ENCODE results near the gene LRFN5.
"Not testable (repeated sequence)": the region's sequence is repeated elsewhere in the genome, so short reads cannot be mapped to it uniquely, and the experiment has no call there.

The LRFN5 gene

GRCh38 chr14:41901089-41901488 lies 294.4 kb downstream of the LRFN5 start:
- H3K9me2 ChIP-seq (replicated peaks; ENCODE audit: insufficient read depth, low read length): no peaks in the 10 kb centered on the region
- H3K4me2 ChIP-seq (ENCODE audit: low read depth, low read length): no peak overlapping the region
- H3K36me3 ChIP-seq (replicated peaks; ENCODE audit: insufficient read depth, low read length): no peaks in the 10 kb centered on the region
- H3K27me3 ChIP-seq (replicated peaks; ENCODE audit: insufficient read depth, low read length): no peaks in the 10 kb centered on the region
- H3K27ac ChIP-seq (ENCODE audit: low read length): no peak overlapping the region
- H3K4me3 ChIP-seq (ENCODE audit: low read length): no peak overlapping the region
- H3K4me1 ChIP-seq (ENCODE audit: low read length): no peaks in the 10 kb centered on the region
- H4K20me1 ChIP-seq (ENCODE audit: insufficient read depth, low read length): no peaks in the 10 kb centered on the region
- H3K79me2 ChIP-seq (ENCODE audit: low read length): no peaks in the 10 kb centered on the region
- no peak for DNase-seq
- H3K9me3 ChIP-seq (replicated peaks; ENCODE audit: insufficient read depth, low read length): no peaks in the 10 kb centered on the region; the same call in 1 of the 2 replicates
- TF ChIP-seq CTCF (IDR thresholded peaks at IDR 0.05; ENCODE audit: low read length): no peak
- TF ChIP-seq EZH2 (optimal IDR thresholded peaks at IDR 0.05; ENCODE audit: low read depth, low read length): no peak
- TF ChIP-seq EZH2phosphoT487 (IDR thresholded peaks at IDR 0.05; ENCODE audit: low read length): no peak
- no peaks in the 10 kb centered on the region for H3F3A ChIP-seq (ENCODE audit: insufficient read depth, low read length)
- no peak overlapping the region for H3K9ac ChIP-seq (ENCODE audit: low read length)
- no peak overlapping the region for H2AFZ ChIP-seq (ENCODE audit: low read length)

- Histone ChIP-seq H4K20me1 (ENCODE audit: insufficient read depth, low read length) (no peaks in the 10 kb centered on the region), H3K27ac (ENCODE audit: low read length) (no peak overlapping the region), H3F3A (ENCODE audit: insufficient read depth, low read length) (no peaks in the 10 kb centered on the region), H3K4me1 (ENCODE audit: low read length) (no peaks in the 10 kb centered on the region), H3K9me3 (replicated peaks; ENCODE audit: insufficient read depth, low read length) (no peaks in the 10 kb centered on the region; the same call in 1 of the 2 replicates), H3K27me3 (replicated peaks; ENCODE audit: insufficient read depth, low read length) (no peaks in the 10 kb centered on the region), H3K4me2 (ENCODE audit: low read depth, low read length) (no peak overlapping the region), H3K4me3 (ENCODE audit: low read length) (no peak overlapping the region), H3K36me3 (replicated peaks; ENCODE audit: insufficient read depth, low read length) (no peaks in the 10 kb centered on the region), H3K9me2 (replicated peaks; ENCODE audit: insufficient read depth, low read length) (no peaks in the 10 kb centered on the region), H3K9ac (ENCODE audit: low read length) (no peak overlapping the region), H3K79me2 (ENCODE audit: low read length) (no peaks in the 10 kb centered on the region), H2AFZ (ENCODE audit: low read length) (no peak overlapping the region)
- no peak for DNase-seq
- TF ChIP-seq CTCF (IDR thresholded peaks at IDR 0.05; ENCODE audit: low read length) (no peak), EZH2 (optimal IDR thresholded peaks at IDR 0.05; ENCODE audit: low read depth, low read length) (no peak), EZH2phosphoT487 (IDR thresholded peaks at IDR 0.05; ENCODE audit: low read length) (no peak)
Measured at GRCh38 chr14:41905394-41905964, 298.8 kb downstream of the LRFN5 start.

GRCh38 chr14:41911155-41911554 lies 304.5 kb downstream of the LRFN5 start:
- DNase-seq; H3K4me3 ChIP-seq (ENCODE audit: low read length): not testable (repeated sequence)

GRCh38 chr14:41913398-41913797 lies 306.7 kb downstream of the LRFN5 start:
- no peak overlapping the region for H3K27ac ChIP-seq (ENCODE audit: low read length)
- H3K9me2 ChIP-seq (replicated peaks; ENCODE audit: insufficient read depth, low read length): no peaks in the 10 kb centered on the region
- no peaks in the 10 kb centered on the region for H3K4me1 ChIP-seq (ENCODE audit: low read length)
- TF ChIP-seq EZH2 (optimal IDR thresholded peaks at IDR 0.05; ENCODE audit: low read depth, low read length) (no peak), CTCF (IDR thresholded peaks at IDR 0.05; ENCODE audit: low read length) (no peak), EZH2phosphoT487 (IDR thresholded peaks at IDR 0.05; ENCODE audit: low read length) (no peak)
- DNase-seq: no peak
- H3K27me3 ChIP-seq (replicated peaks; ENCODE audit: insufficient read depth, low read length): no peaks in the 10 kb centered on the region
- H3K4me3 ChIP-seq (ENCODE audit: low read length): no peak overlapping the region
- no peak overlapping the region for H3K4me2 ChIP-seq (ENCODE audit: low read depth, low read length)
- H4K20me1 ChIP-seq (ENCODE audit: insufficient read depth, low read length): no peaks in the 10 kb centered on the region
- no peaks in the 10 kb centered on the region for H3K79me2 ChIP-seq (ENCODE audit: low read length)
- no peak overlapping the region for H3K9ac ChIP-seq (ENCODE audit: low read length)
- H3K36me3 ChIP-seq (replicated peaks; ENCODE audit: insufficient read depth, low read length): no peaks in the 10 kb centered on the region
- no peaks in the 10 kb centered on the region for H3F3A ChIP-seq (ENCODE audit: insufficient read depth, low read length)
- no peaks in the 10 kb centered on the region for H3K9me3 ChIP-seq (replicated peaks; ENCODE audit: insufficient read depth, low read length)
- no peak overlapping the region for H2AFZ ChIP-seq (ENCODE audit: low read length)

More at GRCh38 chr14:41911155-41911554, 304.5 kb downstream of the LRFN5 start:
- not testable (repeated sequence) for H3K36me3 ChIP-seq (replicated peaks; ENCODE audit: insufficient read depth, low read length); H3K79me2 ChIP-seq (ENCODE audit: low read length); H3K27me3 ChIP-seq (replicated peaks; ENCODE audit: insufficient read depth, low read length); H3F3A ChIP-seq (ENCODE audit: insufficient read depth, low read length); H3K4me1 ChIP-seq (ENCODE audit: low read length); H4K20me1 ChIP-seq (ENCODE audit: insufficient read depth, low read length); H2AFZ ChIP-seq (ENCODE audit: low read length); H3K9me2 ChIP-seq (replicated peaks; ENCODE audit: insufficient read depth, low read length); H3K4me2 ChIP-seq (ENCODE audit: low read depth, low read length); H3K9me3 ChIP-seq (replicated peaks; ENCODE audit: insufficient read depth, low read length); H3K27ac ChIP-seq (ENCODE audit: low read length); H3K9ac ChIP-seq (ENCODE audit: low read length)

Data from MM.1S (cell line).